ENCODE data around the gene SETD1A. TPM values are rescaled to one million over a fixed set of nuclear protein-coding genes. Genes with fewer than 3 reads are reported as not detected.

SETD1A gene
- total and polyA plus RNA-seq, 2 of the 8 experiments (the other 6 are each of a cell fraction or from before 2014, with no cell fraction given), result 4.8 to 29.0 TPM

DNA sequence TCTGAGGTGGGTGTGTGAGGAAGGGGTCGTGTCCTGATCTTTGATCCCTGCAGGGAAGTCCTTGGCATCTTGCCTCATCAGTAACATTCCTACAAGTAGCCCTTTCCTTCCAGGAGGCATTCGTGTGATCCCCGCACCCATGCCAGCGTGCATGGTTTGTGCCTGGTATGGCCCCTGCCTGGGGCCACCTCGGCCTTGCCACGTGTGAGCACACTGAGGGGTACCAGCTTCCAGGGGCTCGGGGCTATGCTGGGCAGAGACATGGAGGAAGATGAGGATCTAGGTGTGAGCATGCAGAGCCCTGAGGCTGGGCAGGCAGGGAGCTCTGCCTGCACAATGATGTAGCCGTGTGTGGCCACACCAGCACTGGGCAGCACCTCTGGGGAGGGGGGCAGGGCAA, 33.5 kb downstream of the SETD1A start:
- Histone ChIP-seq H3K4ac (replicated peaks; ENCODE audit: insufficient read length, low read depth, low read length) (no peak overlapping the region), H3K23ac (ENCODE audit: insufficient read length) (no peak overlapping the region), H3K23me2 (ENCODE audit: low read depth, low read length) (no peaks in the 10 kb centered on the region), H3K27ac (ENCODE audit: low read depth, low read length) (no peak overlapping the region), H3K14ac (ENCODE audit: insufficient read length) (no peak overlapping the region), H4K20me1 (replicated peaks in 1 of 2; ENCODE audit: control insufficient read depth in 1 of 2, insufficient read depth in 2 of 2, low read length in 2 of 2) (peaks cover 0 to 3% of the 10 kb centered on the region in 2 experiments), H3K56ac (replicated peaks; ENCODE audit: insufficient read length, low read depth, low read length) (no peak overlapping the region), H3K4me1 (replicated peaks in 1 of 4; ENCODE audit: control insufficient read depth in 3 of 4, insufficient read depth in 4 of 4, low read length in 3 of 4) (peaks cover 0 to under 1% (median 0%) of the 10 kb centered on the region in 4 experiments; a peak in 2 of 7 replicates), H2BK12ac (ENCODE audit: low read depth, low read length) (no peak overlapping the region), H2BK5ac (ENCODE audit: low read depth, low read length) (no peak overlapping the region), H4K91ac (replicated peaks; ENCODE audit: insufficient read length, low read length) (no peak overlapping the region), H3K27me3 (replicated peaks in 1 of 4; ENCODE audit: control insufficient read depth in 3 of 4, extremely low read depth in 1 of 4, insufficient read depth in 3 of 4, low read length in 3 of 4) (no peaks in the 10 kb centered on the region; a peak in 1 of 7 replicates), H3K18ac (ENCODE audit: extremely low read depth, low read length) (no peak overlapping the region), H3K9ac (replicated peaks in 1 of 4; ENCODE audit: extremely low read depth in 1 of 4, low read depth in 3 of 4, low read length in 3 of 4) (no peak overlapping the region), H4K8ac (ENCODE audit: extremely low read depth, insufficient read depth, low read length) (no peak overlapping the region), H3K4me3 (ENCODE audit: extremely low read depth in 1 of 4, insufficient read depth in 2 of 4, low read depth in 3 of 4, low read length in 4 of 4) (no peak overlapping the region), H3K36me3 (ENCODE audit: control insufficient read depth in 2 of 4, insufficient read depth in 4 of 4, low read length in 3 of 4) (no peaks in the 10 kb centered on the region), H2AFZ (ENCODE audit: low read length) (no peak overlapping the region), H3K9me3 (ENCODE audit: insufficient read depth in 2 of 2, low read depth in 1 of 2, low read length in 1 of 2) (no peaks in the 10 kb centered on the region), H3K79me2 (ENCODE audit: control insufficient read depth in 1 of 2, insufficient read depth in 2 of 2, low read length in 2 of 2) (no peaks in the 10 kb centered on the region), H2AK5ac (ENCODE audit: low read depth, low read length) (no peak overlapping the region), H4K5ac (ENCODE audit: insufficient read length, low read depth, low read length) (no peak overlapping the region), H3K79me1 (ENCODE audit: low read depth, low read length) (no peaks in the 10 kb centered on the region), H2BK15ac (ENCODE audit: low read length) (no peak overlapping the region), H2BK20ac (ENCODE audit: low read length) (no peak overlapping the region), H2BK120ac (replicated peaks; ENCODE audit: low read depth, low read length) (no peak overlapping the region), H3K4me2 (ENCODE audit: insufficient read depth in 1 of 2, low read depth in 2 of 2, low read length in 2 of 2) (no peak overlapping the region)
- POLR2A ChIA-PET (ENCODE audit: partially characterized antibody), result interaction anchor here (1.0 kb wide), 1 partner anchor 174 kb away, joined by 3 read pairs; no protein-coding TSS in a partner anchor
- no peak for DNase-seq (ENCODE audit: low read depth in 1 of 2, low spot score in 2 of 2)
- FAIRE-seq, result no peak
- CTCF ChIA-PET (ENCODE audit: partially characterized antibody), result interaction anchor here (1.5 kb wide), 1 partner anchor 51 kb away, joined by 4 read pairs; no protein-coding TSS in a partner anchor
- WGBS, 2 experiments (ENCODE audit: extremely low coverage in 1 of 2, insufficient coverage in 1 of 2, insufficient read length in 1 of 2, insufficient replicate concordance in 2 of 2, low coverage in 1 of 2, low lambda C conversion rate in 2 of 2, missing lambda C conversion rate in 1 of 2), result 86% methylated on average over 8 of the region's 8 CpGs; no CpG with 5 or more reads in 1 of the 2 experiments
- TF ChIP-seq CHD1 (IDR thresholded peaks at IDR 0.05; ENCODE audit: low read depth, low read length) (no peak), CBX5 (IDR thresholded peaks at IDR 0.05; ENCODE audit: low read depth, low read length) (no peak), SIRT6 (IDR thresholded peaks at IDR 0.05; ENCODE audit: low read length) (no peak), HDAC6 (IDR thresholded peaks at IDR 0.05; ENCODE audit: low read depth, low read length) (no peak), SAP30 (IDR thresholded peaks at IDR 0.05; ENCODE audit: insufficient read depth, insufficient replicate concordance, low read length) (no peak), JUND (IDR thresholded peaks at IDR 0.05; ENCODE audit: low read length) (no peak), POLR2AphosphoS5 (IDR thresholded peaks at IDR 0.05; ENCODE audit: low read depth, low read length) (no peak)

Measured in H1 (cell line).